GM18502 (cell line): ENCODE measurements around the gene CLN3.
"Not testable (repeated sequence)": the region's sequence is repeated elsewhere in the genome, so short reads cannot be mapped to it uniquely, and the experiment has no call there.

Source experiments
- ATAC-seq: cut with Tn5 transposase; IDR thresholded peaks from one replicate; pipeline ENCODE4 v1.9.1; 2021; ENCODE audit warnings: mild to moderate bottlenecking; ENCODE audit not compliant: unreplicated experiment, poor library complexity

Gene CLN3

DNA sequence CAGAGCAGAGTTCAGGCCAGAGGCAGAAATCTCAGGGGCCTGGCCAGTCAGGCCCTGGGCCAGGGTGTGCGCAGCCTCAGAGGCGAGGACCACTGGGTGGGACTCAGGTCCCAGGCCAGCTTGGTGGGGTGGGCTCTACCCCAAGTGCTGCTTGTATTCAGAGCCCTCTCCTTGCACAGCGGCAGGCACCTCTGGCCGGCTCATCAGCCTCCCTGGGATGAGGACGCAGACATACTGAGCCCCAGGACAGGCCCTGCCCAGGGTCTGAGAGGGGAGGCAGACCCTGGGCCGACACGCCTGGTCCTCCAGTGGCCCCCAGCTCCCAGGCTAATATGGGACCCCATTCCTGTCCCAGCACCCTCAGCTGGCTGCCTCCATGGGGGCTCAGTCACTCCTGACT, 22.4 kb upstream of the CLN3 start:
- no peak for ATAC-seq

DNA sequence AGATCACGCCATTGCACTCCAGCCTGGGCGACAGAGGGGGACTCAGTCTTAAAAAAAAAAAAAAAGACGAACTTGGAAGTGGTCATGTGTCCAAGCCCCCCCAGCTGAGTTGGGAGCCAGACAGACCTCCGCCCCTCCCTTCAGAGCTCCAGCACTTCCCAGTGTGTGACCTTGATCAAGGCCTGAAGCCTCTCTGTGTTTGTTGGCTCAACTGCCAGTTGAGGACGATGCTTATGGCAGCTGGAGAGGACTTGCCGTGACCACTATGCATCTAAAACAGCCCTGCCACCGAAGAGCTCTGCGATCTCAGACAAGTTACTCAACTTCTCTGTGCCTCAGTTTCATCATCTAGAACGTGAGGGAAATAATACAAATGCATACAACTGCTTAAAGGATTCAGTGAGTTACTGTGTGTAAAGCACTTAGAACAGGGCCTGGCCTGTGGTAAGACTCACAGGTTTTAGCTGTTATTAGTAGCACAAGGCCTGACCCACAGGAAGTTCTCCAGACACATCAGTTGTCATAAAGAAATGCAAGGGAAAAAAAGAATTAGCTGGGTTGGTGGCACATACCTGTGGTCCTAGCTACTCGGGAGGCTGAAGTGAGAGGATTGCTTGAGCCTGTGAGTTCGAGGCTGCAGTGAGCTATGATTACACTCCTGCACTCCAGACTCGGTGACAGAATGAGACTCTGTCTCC, 21.8 kb upstream of the CLN3 start:
- no peak for ATAC-seq

DNA sequence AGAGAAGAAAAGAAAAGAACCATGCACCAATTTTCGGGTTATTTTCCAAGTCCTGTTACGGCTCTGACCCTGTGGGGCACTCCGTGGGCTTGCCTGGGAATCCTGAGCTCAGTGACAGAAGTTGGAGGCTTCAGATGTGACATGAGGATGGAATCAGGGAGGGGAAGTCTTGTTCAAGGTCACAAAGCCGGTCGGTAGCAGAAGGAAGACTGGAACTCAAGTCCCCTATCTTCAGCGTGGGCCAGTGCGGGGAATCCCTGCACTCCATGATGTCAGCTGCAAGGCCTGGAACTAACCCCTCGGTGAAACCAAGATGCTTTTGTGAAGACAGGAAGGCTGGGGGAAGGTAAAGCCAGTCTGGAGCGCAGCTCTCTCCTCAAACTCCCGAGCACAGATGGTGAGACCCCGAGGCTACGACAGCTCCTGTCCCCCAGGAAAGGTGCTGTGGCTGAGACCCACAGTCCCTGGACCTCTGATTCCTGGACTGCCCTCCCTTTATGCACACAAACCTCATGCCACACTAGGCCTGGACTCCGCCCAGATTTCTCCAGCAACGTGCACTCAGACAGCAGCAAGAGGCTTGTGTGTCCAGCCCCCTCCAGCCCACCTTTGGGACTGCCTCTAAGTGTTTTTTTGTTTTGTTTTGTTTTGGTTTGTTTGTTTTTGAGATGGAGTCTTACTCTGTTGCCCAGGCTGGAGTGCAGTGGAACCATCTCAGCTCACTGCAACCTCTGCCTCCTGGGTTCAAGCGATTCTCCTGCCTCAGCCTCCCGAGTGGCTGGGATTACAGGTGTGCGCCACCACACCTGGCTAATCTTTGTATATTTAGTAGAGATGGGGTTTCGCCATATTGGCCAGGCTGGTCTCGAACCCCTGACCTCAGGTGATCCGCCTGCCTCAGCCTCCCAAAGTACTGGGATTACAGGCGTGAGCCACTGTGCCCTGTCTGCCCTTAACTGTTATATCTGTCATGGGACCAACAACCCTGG, 20.2 kb upstream of the CLN3 start:
- ATAC-seq = no peak

DNA sequence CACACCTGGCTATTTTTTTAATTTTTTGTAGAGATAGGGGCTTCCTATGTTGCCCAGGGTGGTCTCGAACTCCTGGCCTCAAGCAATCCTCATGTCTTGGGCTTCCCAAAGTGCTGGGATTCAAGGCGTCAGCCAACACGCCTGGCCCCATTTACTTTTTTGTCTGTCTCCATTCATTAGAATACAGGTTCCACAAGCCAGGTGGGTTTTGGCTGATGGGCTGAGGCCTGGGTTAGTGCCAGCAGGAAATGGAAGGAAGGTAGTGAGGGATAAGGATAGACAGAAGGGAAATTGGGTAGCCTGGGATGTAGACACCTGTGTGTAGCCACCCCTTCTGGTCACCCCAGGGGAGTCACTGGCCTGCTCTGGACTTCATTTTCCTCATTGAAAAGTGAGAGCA, 19.2 kb upstream of the CLN3 start:
- no peak for ATAC-seq

DNA sequence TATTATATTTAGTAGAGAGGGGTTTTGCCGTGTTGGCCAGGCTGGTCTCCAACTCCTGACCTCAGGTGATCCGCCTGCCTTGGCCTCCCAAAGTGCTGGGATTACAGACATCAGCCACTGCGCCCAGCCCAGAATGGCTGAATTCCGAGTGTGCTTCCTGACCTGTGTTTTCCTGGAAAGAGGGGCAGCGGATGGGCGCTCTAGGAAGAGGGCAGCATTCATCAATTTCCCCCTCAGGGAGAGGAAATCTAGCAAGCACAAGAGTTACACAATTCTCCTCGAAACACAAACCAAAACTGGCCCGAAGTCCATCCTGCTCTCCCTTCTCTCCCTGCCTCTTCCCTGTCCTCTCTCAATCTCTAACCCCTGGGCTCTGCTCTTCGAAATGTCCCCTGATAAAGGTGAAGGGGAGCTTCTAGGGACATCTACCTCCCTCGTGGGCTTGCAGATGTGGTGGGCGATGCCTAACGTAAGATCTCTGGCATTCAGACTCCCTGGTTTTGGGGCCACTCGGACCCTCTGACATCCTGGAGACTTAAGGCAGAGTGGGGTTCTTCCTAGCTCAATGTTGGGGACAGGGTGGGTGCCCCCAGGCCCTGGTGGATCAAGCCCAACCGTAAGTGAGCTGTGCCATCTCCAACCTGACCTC, 13.7 kb upstream of the CLN3 start:
- no peak for ATAC-seq

DNA sequence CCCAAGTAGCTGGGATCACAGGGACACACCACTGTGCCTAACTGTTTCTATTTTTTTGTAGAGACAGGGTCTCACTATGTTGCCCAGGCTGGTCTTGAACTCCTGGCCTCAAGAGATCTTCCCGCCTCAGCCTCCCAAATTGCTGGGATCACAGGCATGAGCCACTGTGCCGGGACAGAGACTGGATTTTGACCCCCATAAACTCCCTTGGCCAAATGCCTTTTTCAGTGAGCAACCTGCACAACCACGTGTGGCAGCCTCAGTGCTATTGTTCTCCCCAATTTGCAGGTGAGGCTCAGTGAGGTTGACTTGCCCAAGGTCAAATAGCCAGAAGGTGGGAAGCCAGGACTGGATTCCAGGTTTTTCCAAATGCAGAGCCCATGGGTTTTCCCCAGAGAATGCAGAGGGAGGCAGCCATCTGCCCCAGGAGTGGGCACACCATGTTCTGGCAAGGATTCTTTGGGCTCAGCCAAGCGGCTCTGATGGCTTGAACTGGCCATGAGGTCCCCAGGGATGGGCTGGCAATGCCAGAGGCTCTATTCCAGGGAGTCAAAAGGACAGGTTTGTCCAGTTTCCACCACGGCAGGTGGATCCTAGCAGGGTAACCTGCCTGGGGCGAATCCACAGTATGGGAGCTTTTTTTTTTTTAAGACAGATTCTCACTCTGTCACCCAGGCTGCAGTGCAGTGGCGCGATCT, 13.0 kb upstream of the CLN3 start:
- ATAC-seq = no peak

DNA sequence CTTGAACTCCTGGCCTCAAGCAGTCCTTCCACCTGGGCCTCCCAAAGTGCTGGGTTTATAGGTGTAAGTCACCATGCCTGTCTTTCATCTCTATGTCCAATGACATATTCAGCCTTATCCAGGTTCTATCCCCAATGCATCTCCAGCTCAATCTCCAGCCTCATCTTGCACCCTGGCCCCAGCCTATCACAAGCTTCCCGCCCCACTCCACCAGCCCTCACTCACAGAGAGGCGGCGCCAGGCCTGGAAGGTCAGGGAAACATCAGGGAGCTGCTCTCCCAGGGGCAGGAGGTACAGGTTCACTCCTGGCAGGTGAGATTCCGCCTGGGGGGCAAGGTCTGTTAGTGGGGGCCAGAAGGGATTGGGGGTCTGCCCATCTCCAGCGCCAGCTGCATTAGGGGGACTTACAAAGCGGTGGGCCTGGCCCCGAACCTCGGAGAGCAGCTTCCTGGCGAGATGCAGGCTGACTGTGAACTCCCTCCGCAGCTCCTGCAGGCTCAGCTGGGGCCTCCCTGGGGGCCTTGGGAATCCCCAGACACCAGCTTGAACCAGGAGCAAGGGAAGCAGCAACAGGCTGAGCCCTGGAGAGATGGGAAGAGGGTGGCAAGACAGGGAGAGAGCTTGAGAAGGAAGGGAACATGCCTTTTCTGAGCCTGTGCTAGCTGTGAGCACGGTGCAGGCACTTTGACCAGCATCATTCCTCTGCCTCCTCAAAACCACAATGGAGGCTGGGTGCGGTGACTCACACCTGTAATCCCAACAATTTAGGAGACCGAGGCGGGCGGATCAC, 11.8 kb upstream of the CLN3 start:
- no peak for ATAC-seq

DNA sequence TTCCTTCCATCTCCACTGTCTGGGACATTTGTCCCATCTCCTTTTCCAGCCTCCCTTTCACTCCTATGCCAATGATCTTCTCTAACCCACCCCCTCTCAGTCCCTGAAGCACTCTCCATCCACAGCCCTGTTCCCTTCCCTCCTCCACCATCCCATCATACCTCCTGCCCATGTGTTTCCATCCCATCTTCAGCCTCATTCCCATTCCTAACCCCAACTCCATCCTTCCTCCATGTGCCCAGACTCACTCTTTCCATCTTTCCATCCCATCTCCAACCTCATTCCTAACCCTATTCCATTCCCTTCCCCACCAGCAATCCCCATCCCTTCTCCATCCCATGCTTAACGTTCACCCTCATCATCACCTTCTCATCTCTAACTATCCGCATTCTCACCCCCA, 10.4 kb upstream of the CLN3 start:
- no peak for ATAC-seq

DNA sequence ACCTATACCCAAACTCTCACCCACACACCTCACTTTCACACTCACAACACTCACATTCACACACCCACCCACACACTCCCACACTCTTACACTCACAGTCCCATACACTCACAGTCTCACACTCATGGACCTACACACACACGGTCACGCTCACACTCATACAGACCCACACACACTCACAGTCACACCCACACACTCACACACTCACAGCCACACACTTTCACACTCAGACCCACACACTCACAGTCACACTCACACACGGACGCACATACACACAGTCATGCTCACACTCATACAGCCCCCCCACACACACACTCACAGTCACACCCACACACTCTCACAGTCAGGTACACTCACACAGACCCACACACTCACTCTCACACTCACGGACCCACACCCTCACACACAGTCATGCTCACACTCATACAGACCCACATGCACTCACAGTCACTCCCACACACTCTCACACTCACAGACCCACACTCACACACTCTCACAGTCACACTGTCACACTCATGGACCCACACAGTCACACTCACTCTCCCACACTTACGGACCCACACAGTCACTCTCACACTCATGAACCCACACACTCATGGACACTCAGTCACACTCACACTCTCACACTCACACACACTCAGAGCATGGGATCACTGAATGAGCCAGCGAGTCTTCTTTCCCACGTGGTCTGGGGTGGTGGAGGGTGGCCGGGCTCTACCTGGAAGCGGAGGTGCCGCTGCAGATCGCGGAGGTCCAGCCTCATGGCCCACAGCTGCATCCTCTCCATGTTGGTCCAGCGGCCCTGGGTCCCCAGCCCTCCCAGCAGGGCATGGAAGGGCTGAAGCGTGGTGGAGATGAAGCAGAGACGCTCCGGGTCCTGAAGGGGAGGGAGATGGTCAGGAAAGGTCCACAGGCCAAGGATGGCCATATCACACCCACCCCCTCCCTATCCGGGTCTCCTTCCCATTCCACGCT, 9.7 kb upstream of the CLN3 start:
- no peak for ATAC-seq

DNA sequence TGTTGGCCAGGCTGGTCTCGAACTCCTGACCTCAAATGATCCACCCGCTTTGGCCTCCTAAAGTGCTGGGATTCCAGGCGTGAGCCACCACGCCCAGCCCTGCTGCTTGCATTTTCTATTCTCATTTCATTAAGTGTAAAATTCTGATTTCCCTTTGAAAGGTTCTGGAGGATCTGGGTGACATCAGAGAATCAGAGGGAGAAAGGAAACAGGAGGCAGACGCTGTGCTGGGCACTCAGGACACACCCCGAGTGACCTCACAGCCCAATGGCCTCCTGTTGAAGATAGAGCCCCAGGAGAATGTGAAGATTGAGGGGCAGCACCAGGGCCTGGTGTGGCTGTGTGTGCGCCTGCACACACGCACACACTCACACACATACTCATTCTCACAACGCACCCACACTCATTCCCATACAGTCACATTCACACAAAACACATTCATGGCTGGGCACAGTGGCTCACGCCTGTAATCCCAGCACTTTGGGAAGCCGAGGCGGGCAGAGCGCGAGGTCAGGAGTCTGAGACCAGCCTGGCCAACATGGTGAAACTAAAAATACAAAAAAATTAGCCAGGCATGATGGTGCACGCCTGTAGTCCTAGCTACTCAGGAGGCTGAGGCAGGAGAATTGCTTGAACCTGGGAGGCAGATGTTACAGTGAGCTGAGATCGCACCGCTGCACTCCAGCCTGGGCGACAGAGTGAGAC, 8.8 kb upstream of the CLN3 start:
- ATAC-seq = not testable (repeated sequence)

DNA sequence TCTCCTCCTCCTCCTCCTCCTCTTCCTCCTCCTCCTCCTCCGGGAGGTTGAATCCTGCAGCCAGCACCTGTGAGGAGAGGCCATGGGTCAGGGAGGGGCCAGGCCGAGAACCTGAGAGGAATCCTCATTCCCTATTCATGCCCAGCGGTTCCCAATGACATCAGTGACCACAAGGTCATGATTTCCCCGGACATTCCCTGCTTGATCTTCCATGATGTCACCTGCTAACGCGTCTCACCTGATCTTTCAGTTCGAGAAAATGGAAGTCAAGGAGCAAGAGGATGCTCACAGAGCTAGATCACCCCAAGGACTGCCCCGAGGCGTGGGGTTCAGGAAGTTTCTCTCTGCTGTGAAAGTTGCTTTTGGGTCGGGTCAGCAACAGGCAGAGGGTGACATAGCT, 8.0 kb upstream of the CLN3 start:
- no peak for ATAC-seq

DNA sequence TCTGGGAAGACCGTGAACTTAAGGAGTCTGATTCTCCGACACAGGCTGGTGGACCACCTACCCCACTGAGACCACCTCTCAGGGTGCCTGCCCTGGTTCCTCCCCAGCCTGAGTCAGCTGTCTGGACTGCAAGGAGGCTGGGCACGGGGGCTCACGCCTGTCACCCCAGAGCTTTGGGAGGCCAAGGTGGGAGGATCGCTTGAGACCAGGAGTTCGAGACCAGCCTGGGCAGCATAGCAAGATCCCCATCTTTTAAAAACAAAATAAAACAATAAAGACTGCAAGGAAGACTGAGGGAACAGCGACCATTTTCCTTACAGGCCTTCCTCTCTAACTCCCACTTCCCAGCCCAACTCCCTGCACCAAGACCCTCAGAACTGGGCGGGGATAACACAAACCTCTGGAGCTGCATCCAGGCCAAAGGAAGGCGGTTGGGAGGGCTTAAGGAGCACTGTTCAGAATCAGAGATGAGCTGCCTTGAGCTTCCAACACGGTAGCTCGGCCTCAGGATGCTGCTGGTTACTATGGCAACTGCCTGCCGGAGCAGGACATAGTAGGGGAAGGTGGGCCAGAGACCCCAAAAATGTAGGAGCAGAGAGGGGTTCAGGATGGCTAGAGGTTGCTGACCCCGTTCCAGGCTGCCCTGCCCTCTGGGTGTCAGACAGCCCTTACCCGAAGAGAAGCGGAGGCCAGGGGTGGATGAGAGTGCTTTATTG, 7.0 kb upstream of the CLN3 start:
- no peak for ATAC-seq

DNA sequence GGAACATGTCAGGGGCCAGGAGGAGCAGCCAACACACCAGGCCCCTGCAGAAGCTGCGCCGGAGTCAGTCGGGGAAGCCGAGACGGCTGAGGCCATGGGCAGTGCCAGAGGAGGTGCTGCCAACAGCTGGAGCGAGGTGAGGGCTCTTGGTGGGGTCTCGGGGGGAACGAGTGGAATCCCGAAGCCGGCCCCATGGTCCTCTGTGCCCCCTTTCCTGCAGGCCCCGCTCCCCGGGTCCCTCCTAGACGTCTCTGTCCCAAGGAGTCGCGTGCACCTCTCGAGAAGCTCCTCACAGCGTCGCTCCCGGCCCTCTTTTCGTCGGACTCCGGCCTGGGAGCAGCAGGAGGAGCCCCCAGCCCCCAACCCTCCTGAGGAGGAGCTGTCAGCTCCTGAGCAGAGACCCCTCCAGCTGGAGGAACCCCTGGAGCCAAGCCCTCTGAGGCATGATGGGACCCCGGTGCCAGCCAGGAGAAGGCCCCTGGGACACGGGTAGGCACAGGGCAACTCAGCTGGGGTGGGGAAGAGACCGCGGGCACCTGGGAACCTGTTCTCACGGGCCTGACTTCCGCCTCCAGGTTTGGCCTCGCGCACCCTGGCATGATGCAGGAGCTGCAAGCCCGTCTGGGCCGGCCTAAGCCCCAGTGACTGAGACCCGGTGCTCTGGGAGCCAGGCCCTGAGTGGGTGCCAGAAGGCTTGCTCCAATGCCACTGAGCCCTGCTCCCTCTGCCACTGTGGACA, 6.2 kb upstream of the CLN3 start:
- no peak for ATAC-seq

DNA sequence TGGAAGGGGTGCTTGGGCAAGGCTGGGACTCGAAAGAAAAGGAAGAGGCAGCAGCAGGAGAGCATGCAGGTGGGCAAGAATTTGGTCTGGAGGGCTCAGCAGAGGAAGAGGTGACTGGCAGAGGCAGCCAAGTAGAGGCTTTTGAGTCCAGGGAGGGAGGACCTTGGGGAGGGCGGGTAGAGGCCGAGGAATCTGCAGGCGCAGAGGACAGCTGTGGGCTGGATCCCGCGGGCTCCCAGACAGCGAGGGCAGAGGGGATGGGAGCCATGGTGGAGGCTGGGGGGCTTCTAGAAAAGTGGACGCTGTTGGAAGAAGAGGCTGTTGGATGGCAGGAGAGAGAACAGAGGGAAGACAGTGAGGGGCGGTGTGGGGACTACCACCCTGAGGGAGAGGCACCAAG, 5.5 kb upstream of the CLN3 start:
- no peak for ATAC-seq

DNA sequence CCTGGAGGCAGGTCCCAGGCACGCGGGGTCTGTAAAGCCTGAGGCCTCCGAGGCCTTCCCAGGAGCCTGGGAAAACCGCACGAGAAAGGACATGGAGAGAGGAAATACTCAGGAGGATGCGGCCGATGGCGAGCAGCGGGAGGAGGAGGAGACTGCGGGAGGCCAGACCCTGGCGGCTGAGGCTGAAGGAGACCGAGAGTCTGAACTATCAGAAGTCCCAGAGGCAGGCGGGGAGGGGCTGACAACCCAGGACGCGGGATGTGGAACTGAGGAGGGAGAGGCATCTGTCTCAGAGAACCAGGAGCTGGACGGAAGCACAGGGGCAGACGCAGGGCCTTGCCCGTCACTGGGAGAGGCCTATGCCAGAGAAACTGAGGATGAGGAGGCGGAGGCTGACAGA, 5.0 kb upstream of the CLN3 start:
- no peak for ATAC-seq

DNA sequence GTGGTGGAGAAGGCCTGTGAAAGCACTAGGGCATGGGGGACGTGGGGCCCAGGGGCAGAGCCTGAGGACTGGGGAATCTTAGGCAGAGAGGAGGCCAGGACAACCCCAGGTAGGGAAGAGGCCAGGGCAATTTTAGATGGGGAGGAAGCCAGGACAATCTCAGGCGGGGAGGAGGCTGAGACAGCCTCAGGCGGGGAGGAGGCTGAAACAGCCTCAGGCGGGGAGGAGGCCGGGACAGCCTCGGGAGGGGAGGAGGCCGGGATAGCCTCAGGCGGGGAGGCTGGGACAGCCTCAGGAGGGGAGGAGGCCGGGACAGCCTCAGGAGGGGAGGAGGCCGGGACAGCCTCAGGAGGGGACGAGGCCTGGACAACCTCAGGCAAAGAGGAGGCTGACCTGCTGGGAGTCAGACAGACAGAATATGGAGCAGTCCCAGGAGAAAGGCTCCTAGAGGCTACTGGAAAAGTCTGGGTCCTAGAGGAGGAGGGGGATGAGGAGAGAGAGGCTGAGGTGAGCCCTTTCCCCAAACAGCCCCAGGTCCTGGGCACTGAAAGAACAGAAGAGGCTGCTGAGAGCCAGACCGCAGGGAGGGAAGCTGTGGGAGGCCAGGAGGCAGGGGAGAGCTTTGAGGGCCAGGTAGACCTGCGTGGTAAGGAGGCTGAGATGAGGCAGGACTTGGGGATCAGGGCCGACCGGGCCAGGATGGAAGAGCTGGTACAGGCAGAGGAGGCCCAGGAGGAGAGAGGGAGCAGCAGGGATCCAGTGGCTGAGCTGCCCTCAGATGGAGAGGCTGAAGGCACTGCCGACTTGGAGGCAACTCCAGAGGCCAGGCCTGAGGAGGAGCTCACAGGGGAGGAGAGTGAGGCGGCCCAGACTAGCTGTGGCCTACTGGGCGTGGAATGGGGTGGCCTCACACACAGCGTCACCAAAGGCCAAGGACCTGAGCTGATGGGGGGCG, 4.2 kb upstream of the CLN3 start:
- ATAC-seq = no peak
